CD14-positive monocyte (primary cell): Measurements from ENCODE around the gene LUZP4. TPM values are rescaled to one million over a fixed set of nuclear protein-coding genes. Genes with fewer than 3 reads are reported as not detected.
"Not testable (repeated sequence)": the region's sequence is repeated elsewhere in the genome, so short reads cannot be mapped to it uniquely, and the experiment has no call there.

Source experiments
- DNase-seq, 3 donors: peaks; one replicate each; pipeline ENCODE4 v3.0.0-alpha.2; 2011 to 2022
- H2AFZ ChIP-seq: 2 replicates; pipeline ENCODE4 v1.6.0; 2012; ENCODE audit warnings: mild to moderate bottlenecking, low read depth, low read length, inconsistent platforms; ENCODE audit not compliant: insufficient read depth, poor library complexity, severe bottlenecking
- H3K27ac ChIP-seq, 2 donors: 1 replicate in 1 of 2; 2 replicates in 1 of 2; pipeline ENCODE4 v1.5.1; 2012 to 2013; ENCODE audit warnings: low read length in 2 of 2, control low read depth in 1 of 2, inconsistent platforms in 1 of 2, low read depth in 1 of 2, mild to moderate bottlenecking in 1 of 2
- H3K27me3 ChIP-seq, 2 donors: one replicate each; pipeline versions ENCODE4 v1.6.0 to v1.6.1; 2011 to 2013; ENCODE audit warnings: low read length in 2 of 2; ENCODE audit not compliant: control insufficient read depth in 2 of 2, insufficient read depth in 2 of 2
- H3K36me3 ChIP-seq, 2 donors: replicated peaks in 1 of 2; 1 replicate in 1 of 2; 2 replicates in 1 of 2; pipeline versions ENCODE4 v1.5.1 to v1.6.1; 2012 to 2013; ENCODE audit warnings: low read length in 2 of 2, control low read depth in 1 of 2, inconsistent platforms in 1 of 2, mild to moderate bottlenecking in 1 of 2; ENCODE audit not compliant: insufficient read depth in 2 of 2, control insufficient read depth in 1 of 2
- H3K4me1 ChIP-seq, 2 donors: 1 replicate in 1 of 2; 2 replicates in 1 of 2; pipeline versions ENCODE4 v1.5.1 to v1.6.1; 2012 to 2013; ENCODE audit warnings: low read length in 2 of 2, control low read depth in 1 of 2, inconsistent platforms in 1 of 2, mild to moderate bottlenecking in 1 of 2, moderate library complexity in 1 of 2; ENCODE audit not compliant: insufficient read depth in 2 of 2, control insufficient read depth in 1 of 2
- H3K4me2 ChIP-seq: replicated peaks from 2 replicates; pipeline ENCODE3; 2012; ENCODE audit warnings: low read length, moderate library complexity, mild to moderate bottlenecking; ENCODE audit not compliant: poor library complexity, severe bottlenecking; ENCODE audit errors: extremely low read depth
- H3K4me3 ChIP-seq, 3 experiments: fragments of 200-600 bp in 1 of 3; sonication (generic) in 1 of 3; replicated peaks in 1 of 3; 1 replicate in 2 of 3; 2 replicates in 1 of 3; pipeline ENCODE4 v1.5.1; 2011 to 2013; ENCODE audit warnings: low read length in 3 of 3, mild to moderate bottlenecking in 3 of 3, control low read depth in 2 of 3, low read depth in 2 of 3, inconsistent platforms in 1 of 3, moderate library complexity in 1 of 3
- H3K79me2 ChIP-seq: 2 replicates; pipeline ENCODE4 v1.6.0; 2012; ENCODE audit warnings: mild to moderate bottlenecking, control low read depth, inconsistent platforms, low read length, moderate library complexity; ENCODE audit not compliant: insufficient read depth
- H3K9ac ChIP-seq: 2 replicates; pipeline ENCODE4 v1.6.0; 2017; ENCODE audit warnings: low read length, mild to moderate bottlenecking; ENCODE audit not compliant: insufficient read depth, poor library complexity, severe bottlenecking
- H3K9me3 ChIP-seq, 2 donors: replicated peaks in 1 of 2; 1 replicate in 1 of 2; 2 replicates in 1 of 2; pipeline versions ENCODE4 v1.5.1 to v1.6.1; 2012 to 2013; ENCODE audit warnings: low read length in 2 of 2, control low read depth in 1 of 2; ENCODE audit not compliant: control insufficient read depth in 1 of 2, insufficient read depth in 1 of 2
- H4K20me1 ChIP-seq: 2 replicates; pipeline ENCODE4 v1.6.0; 2012; ENCODE audit warnings: mild to moderate bottlenecking, low read length, control low read depth, moderate library complexity; ENCODE audit not compliant: insufficient read depth
- H3K27ac Mint-ChIP-seq, 7 donors: one replicate each; pipeline ENCODE4 v1.8.0; 2020; ENCODE audit warnings: mild to moderate bottlenecking in 7 of 7, mixed read lengths in 7 of 7, moderate library complexity in 6 of 7, inconsistent platforms in 2 of 7
- H3K27me3 Mint-ChIP-seq, 3 donors: one replicate each; pipeline ENCODE4 v1.8.0; 2021 to 2022; ENCODE audit warnings: low read depth in 3 of 3, mild to moderate bottlenecking in 3 of 3, mixed read lengths in 3 of 3, moderate library complexity in 3 of 3, inconsistent platforms in 1 of 3
- H3K36me3 Mint-ChIP-seq, 2 donors: one replicate each; pipeline ENCODE4 v1.8.0; 2020; ENCODE audit warnings: mixed read lengths in 2 of 2, inconsistent platforms in 1 of 2, mild to moderate bottlenecking in 1 of 2
- H3K4me1 Mint-ChIP-seq: one replicate; pipeline ENCODE4 v1.8.0; 2020; ENCODE audit warnings: mild to moderate bottlenecking, mixed read lengths
- H3K4me3 Mint-ChIP-seq, 2 donors: one replicate each; pipeline ENCODE4 v1.8.0; 2020; ENCODE audit warnings: mild to moderate bottlenecking in 2 of 2, mixed read lengths in 2 of 2, moderate library complexity in 1 of 2
- H3K9me3 Mint-ChIP-seq, 7 donors: one replicate each; pipeline ENCODE4 v1.8.0; 2020 to 2022; ENCODE audit warnings: mixed read lengths in 7 of 7, mild to moderate bottlenecking in 6 of 7, moderate library complexity in 6 of 7, inconsistent platforms in 2 of 7
- WGBS: methylation state at CpG from one replicate; pipeline ENCODE4 v1.1.5; 2013; ENCODE audit warnings: missing lambda C conversion rate; ENCODE audit not compliant: insufficient coverage; 5-methylcytosine and 5-hydroxymethylcytosine counted together
- intact Hi-C, 2 donors: fragments of 100-400 bp; cut with micrococcal nuclease; formaldehyde crosslinking; loops; one replicate each; pipeline versions ENCODE4 v1.15.0 to v1.15.1; 2023
- polyA plus RNA-seq, 3 donors: library from polyadenylated mRNA; depleted of rRNA in 1 of 3; unstranded in 2 of 3; stranded (reverse) in 1 of 3; fragments of 300-500 nt in 2 of 3; fragments of >200 nt in 1 of 3; fragmentation: Illumina TruSeq in 2 of 3; gene quantifications; 1 replicate in 2 of 3; 2 replicates in 1 of 3; pipeline ENCODE4 v1.2.3, GENCODE V29; 2012 to 2021
- TF ChIP-seq, protein P1 (sequence below): fragments of 200-600 bp; IDR thresholded peaks from one replicate; pipeline ENCODE4 v1.8.0; 2022; ENCODE audit warnings: antibody characterized with exemption, mild to moderate bottlenecking

Gene LUZP4
- polyA plus RNA-seq, 3 donors: not detected

GRCh38 chrX:115344885-115345614 lies 55.5 kb downstream of the LUZP4 start:
- Histone ChIP-seq H3K9me3 (no peaks in the 10 kb centered on the region), H2AFZ (no peak overlapping the region), H3K79me2 (no peaks in the 10 kb centered on the region), H3K4me1 (no peaks in the 10 kb centered on the region), H3K4me2 (no peak overlapping the region), H3K9ac (no peak overlapping the region), H3K36me3 (no peaks in the 10 kb centered on the region), H3K27me3 (no peaks in the 10 kb centered on the region), H3K4me3 (no peak overlapping the region), H3K27ac (no peak overlapping the region), H4K20me1 (no peaks in the 10 kb centered on the region)
- peaks cover 0 to 10% (median 0%) of the 10 kb centered on the region in 3 donors for H3K27me3 Mint-ChIP-seq
- no peak for DNase-seq
- no peak overlapping the region for H3K4me3 Mint-ChIP-seq
- H3K9me3 Mint-ChIP-seq: peaks cover 0 to 6% (median 0%) of the 10 kb centered on the region in 7 donors
- peaks cover 2% of the 10 kb centered on the region for H3K4me1 Mint-ChIP-seq
- WGBS: no CpG with 5 or more reads among the region's 3 CpGs
- no peaks in the 10 kb centered on the region for H3K36me3 Mint-ChIP-seq
- TF ChIP-seq, protein P1, sequence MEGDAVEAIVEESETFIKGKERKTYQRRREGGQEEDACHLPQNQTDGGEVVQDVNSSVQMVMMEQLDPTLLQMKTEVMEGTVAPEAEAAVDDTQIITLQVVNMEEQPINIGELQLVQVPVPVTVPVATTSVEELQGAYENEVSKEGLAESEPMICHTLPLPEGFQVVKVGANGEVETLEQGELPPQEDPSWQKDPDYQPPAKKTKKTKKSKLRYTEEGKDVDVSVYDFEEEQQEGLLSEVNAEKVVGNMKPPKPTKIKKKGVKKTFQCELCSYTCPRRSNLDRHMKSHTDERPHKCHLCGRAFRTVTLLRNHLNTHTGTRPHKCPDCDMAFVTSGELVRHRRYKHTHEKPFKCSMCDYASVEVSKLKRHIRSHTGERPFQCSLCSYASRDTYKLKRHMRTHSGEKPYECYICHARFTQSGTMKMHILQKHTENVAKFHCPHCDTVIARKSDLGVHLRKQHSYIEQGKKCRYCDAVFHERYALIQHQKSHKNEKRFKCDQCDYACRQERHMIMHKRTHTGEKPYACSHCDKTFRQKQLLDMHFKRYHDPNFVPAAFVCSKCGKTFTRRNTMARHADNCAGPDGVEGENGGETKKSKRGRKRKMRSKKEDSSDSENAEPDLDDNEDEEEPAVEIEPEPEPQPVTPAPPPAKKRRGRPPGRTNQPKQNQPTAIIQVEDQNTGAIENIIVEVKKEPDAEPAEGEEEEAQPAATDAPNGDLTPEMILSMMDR: no peak
- intact Hi-C loops: no loop called here
- H3K27ac Mint-ChIP-seq: no peak overlapping the region

DNA sequence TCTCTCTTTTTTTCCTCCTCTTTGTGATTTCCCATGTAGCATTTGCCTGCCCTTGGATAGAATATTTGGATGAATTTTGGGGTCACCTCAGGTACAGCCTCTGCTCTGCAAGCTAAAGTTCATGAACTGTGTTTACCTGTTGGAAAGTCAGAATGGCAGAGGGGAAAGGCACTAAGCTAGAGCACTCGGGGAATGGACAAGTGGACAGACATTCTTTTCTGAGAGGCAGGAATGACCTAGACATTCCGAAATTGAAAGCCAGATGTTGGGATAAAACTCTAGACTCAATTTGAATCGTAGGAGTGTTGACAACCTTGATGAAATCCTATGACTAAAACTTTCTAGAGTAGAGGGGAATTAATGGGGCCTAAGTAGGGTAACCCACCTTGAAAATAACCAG lies 56.1 kb downstream of the LUZP4 start:
- H3K9ac ChIP-seq: no peak overlapping the region
- H3K27me3 ChIP-seq: no peaks in the 10 kb centered on the region
- Mint-ChIP-seq H3K4me3 (no peak overlapping the region), H3K4me1 (peaks cover 2% of the 10 kb centered on the region), H3K27me3 (peaks cover 0 to 15% (median 0%) of the 10 kb centered on the region in 3 donors), H3K27ac (no peak overlapping the region), H3K36me3 (no peaks in the 10 kb centered on the region), H3K9me3 (peaks cover 0 to 6% (median 0%) of the 10 kb centered on the region in 7 donors)
- intact Hi-C loops: no loop called here
- H3K4me3 ChIP-seq: no peak overlapping the region
- no peaks in the 10 kb centered on the region for H4K20me1 ChIP-seq
- H3K79me2 ChIP-seq: no peaks in the 10 kb centered on the region
- H2AFZ ChIP-seq: no peak overlapping the region
- whole genome bisulfite sequencing: 100% methylated on average over 1 of the region's 3 CpGs
- no peak overlapping the region for H3K4me2 ChIP-seq
- DNase-seq: no peak
- H3K4me1 ChIP-seq: no peaks in the 10 kb centered on the region
- TF ChIP-seq, protein P1: no peak
- no peaks in the 10 kb centered on the region for H3K9me3 ChIP-seq
- H3K36me3 ChIP-seq: no peaks in the 10 kb centered on the region
- no peak overlapping the region for H3K27ac ChIP-seq

GRCh38 chrX:115346738-115347137 lies 57.2 kb downstream of the LUZP4 start:
- WGBS: no CpG with 5 or more reads among the region's 14 CpGs
- DNase-seq, H3K27ac ChIP-seq, H3K4me3 ChIP-seq, H3K27ac Mint-ChIP-seq, H3K9me3 Mint-ChIP-seq, H3K79me2 ChIP-seq, H3K4me2 ChIP-seq, H3K36me3 Mint-ChIP-seq, H3K4me1 Mint-ChIP-seq, H3K9ac ChIP-seq, H3K9me3 ChIP-seq, intact Hi-C loops, H3K4me1 ChIP-seq, H2AFZ ChIP-seq, H3K36me3 ChIP-seq, H4K20me1 ChIP-seq, H3K4me3 Mint-ChIP-seq, H3K27me3 ChIP-seq: not testable (repeated sequence)
- peaks cover 0 to 12% (median 0%) of the 10 kb centered on the region in 3 donors for H3K27me3 Mint-ChIP-seq
